Panc1 (cell line): ENCODE measurements around the gene FBXL19.

Experiments used
- POLR2AphosphoS5 ChIP-seq: IDR thresholded peaks from 2 replicates; pipeline ENCODE4 v1.6.1; 2012; ENCODE audit warnings: mild to moderate bottlenecking, low read depth, low read length, moderate library complexity
- REST ChIP-seq, 2 experiments: IDR thresholded peaks; 2 replicates each; pipeline ENCODE4 v1.6.1; 2011 to 2012; ENCODE audit warnings: low read depth in 2 of 2, control low read depth in 1 of 2, low read length in 1 of 2, mild to moderate bottlenecking in 1 of 2, moderate library complexity in 1 of 2; ENCODE audit not compliant: insufficient read depth in 1 of 2
- SIN3A ChIP-seq: IDR thresholded peaks from 2 replicates; pipeline ENCODE4 v1.6.1; 2012; ENCODE audit warnings: low read depth, mild to moderate bottlenecking, low read length, moderate library complexity, borderline replicate concordance; ENCODE audit not compliant: insufficient read depth
- TCF7L2 ChIP-seq: IDR thresholded peaks from 2 replicates; pipeline ENCODE4 v1.6.1; 2011; ENCODE audit warnings: mild to moderate bottlenecking, low read depth, low read length, inconsistent platforms
- TF ChIP-seq, protein P1 (sequence below): fragments of 450-650 bp; IDR thresholded peaks from 2 replicates; pipeline ENCODE4 v1.5.1; 2017; ENCODE audit warnings: mild to moderate bottlenecking

GRCh38 chr16:30966033-30966619 lies 42.8 kb downstream of the FBXL19 start:
- TF ChIP-seq, protein P1, sequence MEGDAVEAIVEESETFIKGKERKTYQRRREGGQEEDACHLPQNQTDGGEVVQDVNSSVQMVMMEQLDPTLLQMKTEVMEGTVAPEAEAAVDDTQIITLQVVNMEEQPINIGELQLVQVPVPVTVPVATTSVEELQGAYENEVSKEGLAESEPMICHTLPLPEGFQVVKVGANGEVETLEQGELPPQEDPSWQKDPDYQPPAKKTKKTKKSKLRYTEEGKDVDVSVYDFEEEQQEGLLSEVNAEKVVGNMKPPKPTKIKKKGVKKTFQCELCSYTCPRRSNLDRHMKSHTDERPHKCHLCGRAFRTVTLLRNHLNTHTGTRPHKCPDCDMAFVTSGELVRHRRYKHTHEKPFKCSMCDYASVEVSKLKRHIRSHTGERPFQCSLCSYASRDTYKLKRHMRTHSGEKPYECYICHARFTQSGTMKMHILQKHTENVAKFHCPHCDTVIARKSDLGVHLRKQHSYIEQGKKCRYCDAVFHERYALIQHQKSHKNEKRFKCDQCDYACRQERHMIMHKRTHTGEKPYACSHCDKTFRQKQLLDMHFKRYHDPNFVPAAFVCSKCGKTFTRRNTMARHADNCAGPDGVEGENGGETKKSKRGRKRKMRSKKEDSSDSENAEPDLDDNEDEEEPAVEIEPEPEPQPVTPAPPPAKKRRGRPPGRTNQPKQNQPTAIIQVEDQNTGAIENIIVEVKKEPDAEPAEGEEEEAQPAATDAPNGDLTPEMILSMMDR = no peak
- TF ChIP-seq POLR2AphosphoS5 (no peak), REST (IDR thresholded peaks at IDR 0.05; ENCODE audit: insufficient read depth in 1 of 2, low read depth in 2 of 2, low read length in 1 of 2) (no peak), TCF7L2 (no peak), SIN3A (no peak)
